Immature natural killer cell (primary cell): ENCODE measurements around the gene MADCAM1. TPM values are rescaled to one million over a fixed set of nuclear protein-coding genes. Genes with fewer than 3 reads are reported as not detected.

Experiments
- DNase-seq, 3 donors: peaks; one replicate each; pipeline ENCODE4 v3.0.0; 2022; ENCODE audit warnings: mixed read lengths in 1 of 3
- H3K27ac Mint-ChIP-seq, 6 donors: one replicate each; pipeline ENCODE4 v1.8.0; 2020; ENCODE audit warnings: mixed read lengths in 6 of 6, mild to moderate bottlenecking in 5 of 6, inconsistent platforms in 4 of 6, moderate library complexity in 3 of 6
- H3K27me3 Mint-ChIP-seq, 3 donors: one replicate each; pipeline ENCODE4 v1.8.0; 2020 to 2021; ENCODE audit warnings: low read depth in 3 of 3, mild to moderate bottlenecking in 3 of 3, mixed read lengths in 3 of 3, moderate library complexity in 3 of 3, inconsistent platforms in 1 of 3
- H3K36me3 Mint-ChIP-seq, 3 donors: one replicate each; pipeline ENCODE4 v1.8.0; 2020; ENCODE audit warnings: mixed read lengths in 3 of 3, inconsistent platforms in 2 of 3, mild to moderate bottlenecking in 2 of 3
- H3K4me1 Mint-ChIP-seq, 2 donors: one replicate each; pipeline ENCODE4 v1.8.0; 2020; ENCODE audit warnings: inconsistent platforms in 2 of 2, mild to moderate bottlenecking in 2 of 2, mixed read lengths in 2 of 2, moderate library complexity in 1 of 2
- H3K4me3 Mint-ChIP-seq, 5 donors: one replicate each; pipeline ENCODE4 v1.8.0; 2020; ENCODE audit warnings: mild to moderate bottlenecking in 5 of 5, mixed read lengths in 5 of 5, inconsistent platforms in 3 of 5, moderate library complexity in 3 of 5
- H3K9me3 Mint-ChIP-seq, 6 donors: one replicate each; pipeline ENCODE4 v1.8.0; 2020; ENCODE audit warnings: mild to moderate bottlenecking in 6 of 6, mixed read lengths in 6 of 6, inconsistent platforms in 4 of 6, moderate library complexity in 3 of 6
- polyA plus RNA-seq, 3 donors: library from polyadenylated mRNA; unstranded; fragments of 300-500 nt; fragmentation: Illumina TruSeq; gene quantifications; one replicate each; pipeline ENCODE4 v1.2.3, GENCODE V29; 2021

The MADCAM1 gene
- polyA plus RNA-seq, 3 donors from 2014 or later = 0.30 TPM; not detected in 2

DNA sequence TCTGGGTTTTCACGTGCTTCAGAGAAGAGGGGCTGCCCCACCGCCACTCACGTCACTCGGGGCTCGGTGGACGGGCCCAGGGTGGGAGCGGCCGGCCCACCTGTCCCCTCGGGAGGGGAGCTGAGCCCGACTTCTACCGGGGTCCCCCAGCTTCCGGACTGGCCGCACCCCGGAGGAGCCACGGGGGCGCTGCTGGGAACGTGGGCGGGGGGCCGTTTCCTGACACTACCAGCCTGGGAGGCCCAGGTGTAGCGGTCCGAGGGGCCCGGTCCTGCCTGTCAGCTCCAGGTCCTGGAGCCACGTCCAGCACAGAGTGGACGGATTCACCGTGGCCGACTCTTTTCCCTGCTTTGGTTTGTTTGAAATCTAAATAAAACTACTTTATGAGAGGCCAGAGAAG is 45.4 kb downstream of the MADCAM1 start:
- H3K9me3 Mint-ChIP-seq = no peaks in the 10 kb centered on the region
- peaks cover 11 to 25% (median 22%) of the 10 kb centered on the region in 3 donors for H3K27me3 Mint-ChIP-seq
- H3K27ac Mint-ChIP-seq = peak overlapping the region in 2 of 6 donors; percentile 34 to 61
- H3K4me1 Mint-ChIP-seq = peaks cover 21 to 31% of the 10 kb centered on the region in 2 donors
- DNase-seq = no peak
- H3K4me3 Mint-ChIP-seq = no peak overlapping the region
- peaks cover 4 to 8% (median 8%) of the 10 kb centered on the region in 3 donors for H3K36me3 Mint-ChIP-seq

DNA sequence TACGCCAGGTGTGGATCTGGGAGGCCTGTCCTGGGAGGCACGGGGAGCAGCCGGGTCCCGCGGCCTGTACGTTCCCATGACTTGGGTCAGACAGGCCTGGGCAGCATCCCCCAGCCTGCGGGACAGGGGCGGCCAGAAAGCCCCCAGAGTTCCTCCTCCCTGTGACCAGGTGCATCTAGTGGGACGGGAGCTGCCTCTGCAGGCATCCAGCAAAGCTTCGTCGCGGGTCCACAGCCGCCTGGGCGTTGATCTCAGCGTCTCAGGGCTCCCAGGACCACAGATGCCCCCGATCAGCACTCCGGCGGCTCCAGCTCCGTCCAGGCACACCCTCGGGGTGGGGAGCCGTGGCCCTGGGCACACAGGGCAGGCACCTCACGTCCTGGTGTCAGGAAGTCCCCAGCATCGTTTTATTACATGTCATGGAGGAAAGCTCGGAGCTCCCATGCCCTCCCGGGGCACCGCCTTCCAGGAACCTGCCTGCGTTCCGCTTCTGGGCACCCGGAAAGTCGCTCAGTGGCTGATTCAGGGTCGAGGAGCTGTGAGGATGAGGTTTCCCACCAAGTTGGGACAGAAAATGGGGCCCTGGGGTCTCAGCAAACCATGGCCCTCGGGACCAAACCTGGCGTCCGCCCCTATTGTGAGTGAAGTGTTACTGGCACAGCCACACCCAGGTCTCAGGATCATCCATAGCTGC is 46.0 kb downstream of the MADCAM1 start:
- H3K9me3 Mint-ChIP-seq = no peaks in the 10 kb centered on the region
- peaks cover 11 to 25% (median 22%) of the 10 kb centered on the region in 3 donors for H3K27me3 Mint-ChIP-seq
- DNase-seq = no peak
- peaks cover 21 to 34% of the 10 kb centered on the region in 2 donors for H3K4me1 Mint-ChIP-seq
- H3K4me3 Mint-ChIP-seq = peak overlapping the region in 2 of 5 donors; percentile 6 to 30
- H3K27ac Mint-ChIP-seq = peak overlapping the region in 4 of 6 donors; percentile 45 to 98 (median 96)
- H3K36me3 Mint-ChIP-seq = peaks cover 4 to 8% (median 8%) of the 10 kb centered on the region in 3 donors

DNA sequence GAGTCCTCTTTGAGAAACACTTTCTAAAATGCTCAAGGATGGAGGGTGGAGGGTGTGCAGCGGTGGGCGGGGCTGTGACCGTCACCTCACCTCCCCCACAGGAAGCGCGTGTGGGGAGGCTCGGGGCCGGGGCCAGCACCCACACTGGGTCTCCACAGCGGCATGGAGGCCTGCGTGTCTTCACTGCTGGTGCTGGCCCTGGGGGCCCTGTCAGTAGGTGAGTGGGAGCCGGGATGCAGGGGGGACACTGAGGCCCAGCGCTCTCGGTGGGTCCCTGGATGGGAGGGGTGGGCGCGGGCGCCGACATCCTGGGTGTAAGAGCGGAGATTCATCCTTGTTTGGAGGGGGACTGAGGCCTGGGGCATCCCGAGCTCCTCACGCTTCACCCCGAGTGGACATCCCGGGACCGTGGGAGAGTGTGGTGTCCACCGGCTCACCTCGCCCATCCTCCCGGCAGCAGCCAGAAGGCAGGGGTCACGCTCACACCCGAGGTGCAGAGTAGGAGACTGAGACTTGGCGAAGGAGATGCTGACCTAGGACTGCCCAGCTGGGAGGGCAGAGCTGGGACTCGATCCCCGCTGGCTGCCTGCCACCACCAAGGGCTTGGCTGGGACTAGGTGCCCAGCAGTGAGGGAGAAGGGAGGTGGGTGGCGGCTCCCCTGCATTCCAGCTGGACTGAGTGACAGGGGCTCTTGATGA is 47.8 kb downstream of the MADCAM1 start, which contains the start of gene GZMM:
GZMM (plus strand) TSS at position 144 of the 699 bp plus-strand sequence; CDS start at position 163, 19 bp downstream.
- DNase-seq = peak; percentile 94 to 96 (median 95)
- H3K36me3 Mint-ChIP-seq = peaks cover 4 to 8% (median 6%) of the 10 kb centered on the region in 3 donors
- peak within 1 kb of the TSS; percentile 87 to 96 (median 92) for H3K4me3 Mint-ChIP-seq
- H3K27me3 Mint-ChIP-seq = peaks cover 11 to 22% (median 21%) of the 10 kb centered on the region in 3 donors
- H3K9me3 Mint-ChIP-seq = no peaks in the 10 kb centered on the region
- H3K27ac Mint-ChIP-seq = peak within 1 kb of the TSS; percentile 93 to 98 (median 98)
- peaks cover 27 to 38% of the 10 kb centered on the region in 2 donors for H3K4me1 Mint-ChIP-seq

DNA sequence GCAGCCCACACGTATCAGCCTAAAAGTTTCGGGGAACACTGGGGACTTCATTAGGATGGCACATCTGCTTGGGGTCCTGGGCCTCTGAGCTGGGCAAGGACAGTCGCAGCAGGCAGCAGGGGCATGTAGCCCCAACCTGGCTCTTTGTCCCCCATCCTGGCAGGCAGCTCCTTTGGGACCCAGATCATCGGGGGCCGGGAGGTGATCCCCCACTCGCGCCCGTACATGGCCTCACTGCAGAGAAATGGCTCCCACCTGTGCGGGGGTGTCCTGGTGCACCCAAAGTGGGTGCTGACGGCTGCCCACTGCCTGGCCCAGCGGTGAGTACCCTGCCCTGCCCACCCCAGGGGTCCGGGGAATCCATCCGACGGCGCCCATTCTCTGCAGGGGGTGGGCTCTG is 50.8 kb downstream of the MADCAM1 start:
- Mint-ChIP-seq H3K27ac (peak overlapping the region in 2 of 6 donors; percentile 36 to 74), H3K9me3 (no peaks in the 10 kb centered on the region), H3K4me3 (peak overlapping the region in 4 of 5 donors; percentile 11 to 50 (median 35)), H3K36me3 (peaks cover 4 to 8% (median 6%) of the 10 kb centered on the region in 3 donors), H3K27me3 (peaks cover 13 to 24% (median 20%) of the 10 kb centered on the region in 3 donors), H3K4me1 (peaks cover 27 to 38% of the 10 kb centered on the region in 2 donors)
- no peak for DNase-seq

DNA sequence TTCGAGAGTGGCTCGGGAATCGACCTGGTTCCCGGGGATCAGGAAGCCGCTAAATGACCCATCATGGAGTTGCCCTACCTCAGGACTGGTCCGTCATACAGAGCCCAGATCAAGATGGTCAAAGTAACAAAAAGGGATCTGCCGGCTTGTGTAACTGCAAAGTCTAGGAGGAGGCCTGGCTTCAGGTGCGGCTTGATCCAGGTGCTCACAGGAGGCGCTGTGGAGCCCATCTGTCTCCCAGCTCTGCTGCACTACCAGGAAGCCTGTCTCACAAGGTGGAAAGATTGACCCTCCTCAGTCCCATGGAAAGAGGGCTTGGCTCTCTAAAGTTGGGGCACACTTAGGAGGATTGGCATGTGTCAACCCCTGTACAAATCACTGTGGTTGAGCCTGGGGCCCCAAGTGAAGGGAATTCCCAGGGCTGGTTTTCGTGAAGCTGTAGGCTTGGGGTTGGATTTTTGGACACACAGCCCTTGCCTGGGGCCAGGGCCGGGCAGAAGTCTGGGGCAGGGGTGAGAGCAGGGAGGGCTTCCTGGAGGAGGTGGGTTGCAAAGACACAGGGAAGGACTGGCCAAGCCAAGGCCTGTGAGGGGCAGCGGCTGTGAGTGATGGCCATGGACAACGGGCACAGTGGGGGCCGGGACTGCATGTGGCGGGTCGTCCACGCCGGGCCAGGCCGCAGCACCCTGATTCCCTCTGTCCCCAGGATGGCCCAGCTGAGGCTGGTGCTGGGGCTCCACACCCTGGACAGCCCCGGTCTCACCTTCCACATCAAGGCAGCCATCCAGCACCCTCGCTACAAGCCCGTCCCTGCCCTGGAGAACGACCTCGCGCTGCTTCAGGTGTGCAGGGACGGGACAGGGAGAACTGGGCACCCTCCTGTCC is 51.8 kb downstream of the MADCAM1 start:
- Mint-ChIP-seq H3K4me1 (peaks cover 25 to 35% of the 10 kb centered on the region in 2 donors), H3K4me3 (peak overlapping the region in 2 of 5 donors; percentile 25 to 50), H3K36me3 (peaks cover 4 to 8% (median 6%) of the 10 kb centered on the region in 3 donors), H3K27me3 (peaks cover 13 to 20% (median 20%) of the 10 kb centered on the region in 3 donors), H3K9me3 (no peaks in the 10 kb centered on the region), H3K27ac (peak overlapping the region in 4 of 6 donors; percentile 13 to 81 (median 37))
- no peak for DNase-seq

DNA sequence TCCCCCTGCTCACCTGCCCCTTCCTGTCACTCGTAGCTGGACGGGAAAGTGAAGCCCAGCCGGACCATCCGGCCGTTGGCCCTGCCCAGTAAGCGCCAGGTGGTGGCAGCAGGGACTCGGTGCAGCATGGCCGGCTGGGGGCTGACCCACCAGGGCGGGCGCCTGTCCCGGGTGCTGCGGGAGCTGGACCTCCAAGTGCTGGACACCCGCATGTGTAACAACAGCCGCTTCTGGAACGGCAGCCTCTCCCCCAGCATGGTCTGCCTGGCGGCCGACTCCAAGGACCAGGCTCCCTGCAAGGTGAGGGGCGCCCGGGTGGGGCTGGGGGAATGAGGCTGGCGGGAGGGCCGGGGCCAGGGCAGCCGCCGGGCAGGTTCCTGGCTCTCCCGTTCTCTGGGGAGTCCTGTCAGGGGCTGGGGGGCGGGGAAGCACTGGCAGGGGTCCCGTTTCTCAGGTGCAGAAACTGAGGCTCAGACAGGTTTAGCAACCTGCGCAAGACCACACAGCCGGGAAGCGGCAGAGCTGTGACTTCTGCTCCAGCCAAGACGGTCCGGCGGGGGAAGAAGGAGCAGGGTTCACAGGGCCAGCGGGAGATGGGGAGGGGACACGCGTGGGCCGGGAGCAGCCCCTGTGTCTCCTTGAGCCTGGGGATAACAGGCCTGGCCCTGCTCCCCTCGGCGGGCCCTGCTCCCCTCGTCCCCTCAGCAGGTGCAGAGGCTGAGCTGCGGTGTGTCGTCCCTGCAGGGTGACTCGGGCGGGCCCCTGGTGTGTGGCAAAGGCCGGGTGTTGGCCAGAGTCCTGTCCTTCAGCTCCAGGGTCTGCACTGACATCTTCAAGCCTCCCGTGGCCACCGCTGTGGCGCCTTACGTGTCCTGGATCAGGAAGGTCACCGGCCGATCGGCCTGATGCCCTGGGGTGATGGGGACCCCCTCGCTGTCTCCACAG is 52.9 kb downstream of the MADCAM1 start:
- no peak for DNase-seq

DNA sequence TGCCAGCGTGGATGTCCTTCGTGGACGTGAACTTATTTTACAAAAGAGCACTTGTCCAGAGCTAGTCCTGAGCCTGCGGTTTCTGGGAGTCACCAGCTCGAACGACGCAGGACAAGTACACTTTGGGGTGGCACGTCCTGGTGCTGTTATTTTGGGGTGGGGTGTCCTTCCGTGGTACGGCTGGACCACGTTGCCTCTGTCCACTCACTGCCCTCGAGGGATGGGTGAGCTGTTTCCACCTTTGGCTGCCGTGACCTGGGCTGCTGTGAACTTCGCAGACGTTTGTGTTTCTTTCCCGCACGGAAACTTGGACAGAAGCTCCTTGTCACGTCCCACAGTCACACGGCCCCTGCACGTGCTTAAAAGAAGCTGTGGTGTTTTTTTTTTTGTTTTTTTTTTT is 58.5 kb downstream of the MADCAM1 start:
- Mint-ChIP-seq H3K4me1 (peaks cover 0 to 2% of the 10 kb centered on the region in 2 donors), H3K4me3 (no peak overlapping the region), H3K27me3 (peaks cover 0 to 4% (median 2%) of the 10 kb centered on the region in 3 donors), H3K27ac (no peak overlapping the region), H3K36me3 (no peaks in the 10 kb centered on the region), H3K9me3 (no peaks in the 10 kb centered on the region)
- no peak for DNase-seq

More for the DNA sequence above, 52.9 kb downstream of the MADCAM1 start:
- H3K36me3 Mint-ChIP-seq = peaks cover 4 to 8% (median 6%) of the 10 kb centered on the region in 3 donors
- no peaks in the 10 kb centered on the region for H3K9me3 Mint-ChIP-seq
- H3K4me3 Mint-ChIP-seq = no peak overlapping the region
- peaks cover 16 to 26% of the 10 kb centered on the region in 2 donors for H3K4me1 Mint-ChIP-seq
- no peak overlapping the region for H3K27ac Mint-ChIP-seq
- H3K27me3 Mint-ChIP-seq = peaks cover 4 to 12% (median 10%) of the 10 kb centered on the region in 3 donors

Other genes starting within 250 kb of the MADCAM1 start
- under 1 TPM in 1 of 3 donors, not detected in 2; 0.33 TPM for gene PLPP2, start 205.1 kb upstream of the MADCAM1 start, polyA plus RNA-seq
- gene MIER2, start 151.7 kb upstream of the MADCAM1 start, polyA plus RNA-seq = 1 to 10 TPM; 2.0 to 5.8 (median 4.9) TPM
- not detected for gene C2CD4C, start 87.3 kb upstream of the MADCAM1 start, polyA plus RNA-seq
- gene SHC2, start 35.5 kb upstream of the MADCAM1 start, polyA plus RNA-seq = not detected
- 10 to 100 TPM; 28.8 to 63.6 (median 37.0) TPM for gene TPGS1, start 11.0 kb downstream of the MADCAM1 start, polyA plus RNA-seq
- 10 to 100 TPM; 40.6 to 57.7 (median 48.5) TPM for gene CDC34, start 35.3 kb downstream of the MADCAM1 start, polyA plus RNA-seq
- 100 to 1,000 TPM; 584 to 982 (median 652) TPM for gene GZMM, start 47.6 kb downstream of the MADCAM1 start, polyA plus RNA-seq
- 100 to 1,000 TPM; 513 to 682 (median 576) TPM for gene BSG, start 76.1 kb downstream of the MADCAM1 start, polyA plus RNA-seq
- not detected for gene HCN2, start 93.4 kb downstream of the MADCAM1 start, polyA plus RNA-seq
- 10 to 100 TPM; 26.6 to 38.1 (median 37.5) TPM for gene POLRMT, start 137.1 kb downstream of the MADCAM1 start, polyA plus RNA-seq
- under 1 TPM in 1 of 3 donors, not detected in 2; 0.54 TPM for gene FGF22, start 143.4 kb downstream of the MADCAM1 start, polyA plus RNA-seq
- 100 to 1,000 TPM in 1 of 3 donors, 10 to 100 TPM in 2; 78.7 to 119 (median 94.4) TPM for gene RNF126, start 166.7 kb downstream of the MADCAM1 start, polyA plus RNA-seq
- 1 to 10 TPM in 2 of 3 donors, not detected in 1; 1.4 to 2.6 TPM for gene FSTL3, start 179.9 kb downstream of the MADCAM1 start, polyA plus RNA-seq
- gene PRSS57, start 199.0 kb downstream of the MADCAM1 start, polyA plus RNA-seq = 10 to 100 TPM in 1 of 3 donors, 1 to 10 TPM in 2; 5.8 to 41.4 (median 6.3) TPM
- not detected for gene PALM, start 212.4 kb downstream of the MADCAM1 start, polyA plus RNA-seq